C4-2B (cell line): Measurements from ENCODE around the gene DPPA4.

Experiments
- H3K27ac ChIP-seq: fragments of 450-650 bp; 2 replicates; pipeline ENCODE4 v1.5.1; 2017
- ZFX ChIP-seq: fragments of 450-650 bp; IDR thresholded peaks from 2 replicates; pipeline ENCODE4 v1.6.1; 2017
- TF ChIP-seq, protein P1 (sequence below): fragments of 450-650 bp; conservative IDR thresholded peaks from 2 replicates; pipeline ENCODE4 v1.5.1; 2017; ENCODE audit warnings: mild to moderate bottlenecking

The DPPA4 gene

DNA sequence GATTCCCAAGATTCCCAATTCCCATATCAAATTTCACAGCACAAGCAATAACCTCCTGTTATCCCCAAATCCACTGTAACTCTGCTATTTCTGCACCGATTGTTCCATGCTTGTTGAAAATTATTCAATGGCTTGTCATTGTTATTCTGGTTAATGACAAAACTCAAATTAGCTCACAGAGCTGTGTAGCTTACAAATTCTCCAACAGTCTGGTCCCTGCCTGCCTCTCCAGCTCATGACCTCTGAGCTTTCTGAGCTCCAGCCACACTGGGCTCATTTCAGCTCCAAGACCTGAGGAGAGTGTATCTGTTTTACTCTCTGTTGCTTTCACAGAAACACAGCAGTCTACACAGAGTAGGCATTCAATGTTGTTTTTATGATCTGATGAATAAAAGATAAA, 24.3 kb downstream of the DPPA4 start:
- no peak overlapping the region for H3K27ac ChIP-seq
- TF ChIP-seq, protein P1, sequence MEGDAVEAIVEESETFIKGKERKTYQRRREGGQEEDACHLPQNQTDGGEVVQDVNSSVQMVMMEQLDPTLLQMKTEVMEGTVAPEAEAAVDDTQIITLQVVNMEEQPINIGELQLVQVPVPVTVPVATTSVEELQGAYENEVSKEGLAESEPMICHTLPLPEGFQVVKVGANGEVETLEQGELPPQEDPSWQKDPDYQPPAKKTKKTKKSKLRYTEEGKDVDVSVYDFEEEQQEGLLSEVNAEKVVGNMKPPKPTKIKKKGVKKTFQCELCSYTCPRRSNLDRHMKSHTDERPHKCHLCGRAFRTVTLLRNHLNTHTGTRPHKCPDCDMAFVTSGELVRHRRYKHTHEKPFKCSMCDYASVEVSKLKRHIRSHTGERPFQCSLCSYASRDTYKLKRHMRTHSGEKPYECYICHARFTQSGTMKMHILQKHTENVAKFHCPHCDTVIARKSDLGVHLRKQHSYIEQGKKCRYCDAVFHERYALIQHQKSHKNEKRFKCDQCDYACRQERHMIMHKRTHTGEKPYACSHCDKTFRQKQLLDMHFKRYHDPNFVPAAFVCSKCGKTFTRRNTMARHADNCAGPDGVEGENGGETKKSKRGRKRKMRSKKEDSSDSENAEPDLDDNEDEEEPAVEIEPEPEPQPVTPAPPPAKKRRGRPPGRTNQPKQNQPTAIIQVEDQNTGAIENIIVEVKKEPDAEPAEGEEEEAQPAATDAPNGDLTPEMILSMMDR: no peak
- TF ChIP-seq ZFX: no peak

- TF ChIP-seq ZFX: no peak
- TF ChIP-seq, protein P1: no peak
- no peak overlapping the region for H3K27ac ChIP-seq
Measured at GRCh38 chr3:109297496-109297895, 39.9 kb downstream of the DPPA4 start.

DNA sequence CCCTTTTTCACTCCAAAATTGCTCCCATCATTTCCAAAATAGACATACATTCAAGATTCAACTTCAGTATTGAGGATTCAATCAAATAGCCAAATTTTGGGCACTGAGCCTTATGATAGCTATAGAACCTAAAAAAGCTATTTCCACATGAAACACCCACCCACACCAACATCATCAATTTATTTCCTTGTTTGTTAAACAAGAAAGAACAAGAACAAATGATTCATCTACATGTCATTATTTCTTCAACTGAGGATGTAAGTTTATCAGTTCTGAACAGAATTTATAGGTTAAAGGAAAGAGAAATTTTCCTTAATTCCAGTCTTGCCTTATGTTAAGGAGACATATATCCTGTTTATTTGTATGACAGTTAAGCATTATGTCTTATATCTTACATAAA, 53.3 kb downstream of the DPPA4 start:
- no peak overlapping the region for H3K27ac ChIP-seq
- no peak for TF ChIP-seq ZFX
- TF ChIP-seq, protein P1: no peak

GRCh38 chr3:109278546-109278945, 58.8 kb downstream of the DPPA4 start:
- H3K27ac ChIP-seq: no peak overlapping the region
- TF ChIP-seq ZFX: no peak
- TF ChIP-seq, protein P1: no peak

- TF ChIP-seq, protein P1: no peak
- TF ChIP-seq ZFX: no peak
- no peak overlapping the region for H3K27ac ChIP-seq
Measured at GRCh38 chr3:109278141-109278540, 59.2 kb downstream of the DPPA4 start.
